Breast epithelium (tissue), 3 donors: Measurements from ENCODE around the gene KLF12.

Experiments used
- CTCF ChIP-seq, 3 donors: fragments of 450-650 bp; IDR thresholded peaks; one replicate each; pipeline ENCODE4 v1.5.1; 2016 to 2017; ENCODE audit warnings: antibody characterized with exemption in 3 of 3, mild to moderate bottlenecking in 3 of 3, moderate library complexity in 3 of 3
- POLR2A ChIP-seq: fragments of 450-650 bp; IDR thresholded peaks from one replicate; pipeline ENCODE4 v1.6.1; 2016; ENCODE audit warnings: antibody characterized with exemption, mild to moderate bottlenecking, moderate library complexity
- POLR2AphosphoS5 ChIP-seq, 3 donors: sonication (generic); formaldehyde crosslinking; IDR thresholded peaks; one replicate each; pipeline ENCODE4 v1.6.1; 2017; ENCODE audit warnings: antibody characterized with exemption in 3 of 3

- no peak for TF ChIP-seq CTCF (IDR thresholded peaks at IDR 0.05)
- no peak for TF ChIP-seq POLR2AphosphoS5 (IDR thresholded peaks at IDR 0.05)
- no peak for TF ChIP-seq POLR2A
Observed at GRCh38 chr13:74115133-74115532, 19.1 kb downstream of the KLF12 start.
